T-cell (primary cell): ENCODE measurements around the gene ACSL1. TPM values are rescaled to one million over a fixed set of nuclear protein-coding genes. Genes with fewer than 3 reads are reported as not detected.
"Not testable (repeated sequence)": the region's sequence is repeated elsewhere in the genome, so short reads cannot be mapped to it uniquely, and the experiment has no call there.

ENCODE experiments used
- ATAC-seq, 4 experiments: fragments of 200-7000 bp in 3 of 4; fragments of 150-1000 bp in 1 of 4; cut with Tn5 transposase; replicated peaks in 1 of 4; 1 replicate in 3 of 4; 2 replicates in 1 of 4; pipeline ENCODE4 v1.10.0; 2021; ENCODE audit warnings: moderate library complexity in 3 of 4, mild to moderate bottlenecking in 2 of 4, moderate number of reproducible peaks in 1 of 4
- CTCF ChIA-PET, 2 donors: fragments of 300-600 bp; sonication (Branson Sonifier 250); formaldehyde crosslinking; loops; one replicate each; lab custom pipeline; 2022; ENCODE audit warnings: antibody characterized with exemption in 2 of 2; lab: Charles Lee
- POLR2A ChIA-PET, 2 donors: fragments of 300-600 bp; sonication (Branson Sonifier 250); formaldehyde crosslinking; loops; one replicate each; lab custom pipeline; 2022; ENCODE audit warnings: antibody characterized with exemption in 2 of 2; lab: Charles Lee
- DNase-seq, 35 experiments: peaks; one replicate each; pipeline versions ENCODE4 v3.0.0 to v3.0.0-alpha.2; 2013 to 2023
- H3K27ac ChIP-seq: one replicate; pipeline ENCODE4 v1.5.1; 2013; ENCODE audit warnings: low read length
- H3K27me3 ChIP-seq, 2 experiments: replicated peaks in 1 of 2; 1 replicate in 1 of 2; 2 replicates in 1 of 2; pipeline versions ENCODE4 v1.6.1 to v1.7.0; 2013; ENCODE audit warnings: low read length in 1 of 2, mixed read lengths in 1 of 2; ENCODE audit not compliant: control insufficient read depth in 2 of 2, insufficient read depth in 2 of 2; ENCODE audit errors: extremely low read depth in 1 of 2
- H3K36me3 ChIP-seq, 2 donors: 1 replicate in 1 of 2; 2 replicates in 1 of 2; pipeline versions ENCODE4 v1.6.1 to v1.7.0; 2013; ENCODE audit warnings: low read length in 1 of 2; ENCODE audit not compliant: control insufficient read depth in 2 of 2, insufficient read depth in 1 of 2; ENCODE audit errors: extremely low read depth in 1 of 2
- H3K4me1 ChIP-seq, 2 experiments: 1 replicate in 1 of 2; 2 replicates in 1 of 2; pipeline versions ENCODE4 v1.6.1 to v1.7.0; 2013; ENCODE audit warnings: low read length in 2 of 2, mixed read lengths in 1 of 2; ENCODE audit not compliant: insufficient read depth in 2 of 2, control insufficient read depth in 1 of 2; ENCODE audit errors: extremely low read depth in 1 of 2
- H3K4me3 ChIP-seq, 2 donors: 1 replicate in 1 of 2; 2 replicates in 1 of 2; pipeline versions ENCODE4 v1.5.1 to v1.7.0; 2013; ENCODE audit warnings: mild to moderate bottlenecking in 2 of 2, low read length in 1 of 2, moderate library complexity in 1 of 2; ENCODE audit not compliant: control insufficient read depth in 1 of 2; ENCODE audit errors: extremely low read depth in 1 of 2
- H3K9me3 ChIP-seq: 2 replicates; pipeline ENCODE4 v1.7.0; 2013
- H3K27ac Mint-ChIP-seq, 2 donors: one replicate each; pipeline ENCODE4 v1.8.0; 2020 to 2021; ENCODE audit warnings: mild to moderate bottlenecking in 2 of 2, mixed read lengths in 2 of 2
- H3K27me3 Mint-ChIP-seq, 2 donors: one replicate each; pipeline ENCODE4 v1.8.0; 2021 to 2022; ENCODE audit warnings: mixed read lengths in 2 of 2
- H3K36me3 Mint-ChIP-seq: one replicate; pipeline ENCODE4 v1.8.0; 2021; ENCODE audit warnings: mixed read lengths
- H3K4me1 Mint-ChIP-seq, 3 donors: one replicate each; pipeline ENCODE4 v1.8.0; 2020 to 2022; ENCODE audit warnings: mixed read lengths in 3 of 3, mild to moderate bottlenecking in 1 of 3
- H3K4me3 Mint-ChIP-seq, 3 donors: one replicate each; pipeline ENCODE4 v1.8.0; 2020 to 2022; ENCODE audit warnings: mild to moderate bottlenecking in 3 of 3, mixed read lengths in 3 of 3, moderate library complexity in 3 of 3
- H3K9me3 Mint-ChIP-seq, 3 donors: one replicate each; pipeline ENCODE4 v1.8.0; 2020 to 2022; ENCODE audit warnings: mixed read lengths in 3 of 3
- WGBS: methylation state at CpG from one replicate; pipeline ENCODE4 v1.1.5; 2013; ENCODE audit warnings: missing lambda C conversion rate; ENCODE audit not compliant: insufficient coverage; 5-methylcytosine and 5-hydroxymethylcytosine counted together
- total RNA-seq, 35 experiments: library from RNA in 6 of 35; stranded (reverse) in 6 of 35; fragments of 120-200 nt in 1 of 35; gene quantifications; one replicate each; pipeline versions ENCODE4 v1.2.1 to v1.2.4 and lab custom pipeline; 2013 to 2026

ACSL1 gene
- total RNA-seq, 5 donors from 2014 or later (not counting 1 experiment from before 2014, with no cell fraction given) = 8.6 to 13.7 (median 11.3) TPM

GRCh38 chr4:184782731-184783373, 42.9 kb downstream of the ACSL1 start:
- Histone ChIP-seq H3K4me1 (peaks cover 3 to 7% of the 10 kb centered on the region in 2 experiments), H3K27me3 (no peaks in the 10 kb centered on the region), H3K4me3 (peak overlapping the region in 1 of 2 donors; percentile 45), H3K36me3 (peaks cover 4 to 10% of the 10 kb centered on the region in 2 donors), H3K27ac (no peak overlapping the region), H3K9me3 (no peaks in the 10 kb centered on the region)
- ChIA-PET POLR2A (no interaction called here), CTCF (interaction anchor here (0.8 kb wide), 2 partner anchors 37 kb away, joined by 3 read pairs; no protein-coding TSS in a partner anchor)
- Mint-ChIP-seq H3K4me3 (peak overlapping the region; percentile 18 to 71 (median 52)), H3K27ac (peak overlapping the region; percentile 24 to 25), H3K9me3 (no peaks in the 10 kb centered on the region), H3K36me3 (peaks cover 45% of the 10 kb centered on the region), H3K4me1 (peaks cover 10 to 16% (median 13%) of the 10 kb centered on the region in 3 donors), H3K27me3 (no peaks in the 10 kb centered on the region)
- DNase-seq (peak in 1 of 35 experiments; percentile 24), ATAC-seq (peak; percentile 48 to 79 (median 60))
- 48% methylated on average over 8 of the region's 17 CpGs for WGBS

GRCh38 chr4:184779160-184779559, 46.6 kb downstream of the ACSL1 start:
- H3K36me3 ChIP-seq, H3K9me3 Mint-ChIP-seq, H3K4me3 ChIP-seq, H3K27ac ChIP-seq, H3K4me3 Mint-ChIP-seq, H3K27ac Mint-ChIP-seq, H3K9me3 ChIP-seq, POLR2A ChIA-PET, ATAC-seq, DNase-seq, H3K4me1 ChIP-seq, CTCF ChIA-PET, H3K27me3 Mint-ChIP-seq, H3K27me3 ChIP-seq: not testable (repeated sequence)
- H3K4me1 Mint-ChIP-seq = peaks cover 10 to 14% (median 13%) of the 10 kb centered on the region in 3 donors
- H3K36me3 Mint-ChIP-seq = peaks cover 42% of the 10 kb centered on the region
- 100% methylated on average over 1 of the region's 4 CpGs for WGBS

GRCh38 chr4:184778325-184778724, 47.4 kb downstream of the ACSL1 start:
- ChIA-PET POLR2A (no interaction called here), CTCF (no interaction called here)
- no peak overlapping the region for H3K27ac Mint-ChIP-seq
- H3K4me3 Mint-ChIP-seq = no peak overlapping the region
- Histone ChIP-seq H3K36me3 (peaks cover 0 to 8% of the 10 kb centered on the region in 2 donors), H3K9me3 (no peaks in the 10 kb centered on the region), H3K27me3 (no peaks in the 10 kb centered on the region), H3K4me3 (no peak overlapping the region), H3K27ac (no peak overlapping the region), H3K4me1 (peaks cover 3 to 7% of the 10 kb centered on the region in 2 experiments)
- H3K27me3 Mint-ChIP-seq = no peaks in the 10 kb centered on the region
- ATAC-seq (no peak), DNase-seq (no peak)
- no peaks in the 10 kb centered on the region for H3K9me3 Mint-ChIP-seq
- H3K4me1 Mint-ChIP-seq = peaks cover 10 to 12% (median 11%) of the 10 kb centered on the region in 3 donors
- 57% methylated on average over 3 of the region's 8 CpGs for WGBS
- peaks cover 39% of the 10 kb centered on the region for H3K36me3 Mint-ChIP-seq

GRCh38 chr4:184776821-184777220, 48.9 kb downstream of the ACSL1 start:
- peaks cover 30% of the 10 kb centered on the region for H3K36me3 Mint-ChIP-seq
- Histone ChIP-seq H3K4me3 (no peak overlapping the region), H3K36me3 (peaks cover 0 to 12% of the 10 kb centered on the region in 2 donors), H3K4me1 (no peaks in the 10 kb centered on the region), H3K9me3 (no peaks in the 10 kb centered on the region), H3K27ac (no peak overlapping the region), H3K27me3 (no peaks in the 10 kb centered on the region)
- ChIA-PET POLR2A (no interaction called here), CTCF (no interaction called here)
- no peak overlapping the region for H3K4me3 Mint-ChIP-seq
- no peak for DNase-seq
- ATAC-seq = no peak
- no peaks in the 10 kb centered on the region for H3K4me1 Mint-ChIP-seq
- H3K27me3 Mint-ChIP-seq = no peaks in the 10 kb centered on the region
- no peaks in the 10 kb centered on the region for H3K9me3 Mint-ChIP-seq
- no peak overlapping the region for H3K27ac Mint-ChIP-seq
- WGBS = 92% methylated on average over 2 of the region's 5 CpGs

GRCh38 chr4:184775854-184776555, 49.8 kb downstream of the ACSL1 start:
- H3K27ac Mint-ChIP-seq = no peak overlapping the region
- Histone ChIP-seq H3K4me1 (no peaks in the 10 kb centered on the region), H3K27me3 (no peaks in the 10 kb centered on the region), H3K27ac (no peak overlapping the region), H3K36me3 (peaks cover 0 to 12% of the 10 kb centered on the region in 2 donors), H3K4me3 (no peak overlapping the region), H3K9me3 (no peaks in the 10 kb centered on the region)
- no peak overlapping the region for H3K4me3 Mint-ChIP-seq
- H3K27me3 Mint-ChIP-seq = no peaks in the 10 kb centered on the region
- ATAC-seq = no peak
- ChIA-PET POLR2A (no interaction called here), CTCF (no interaction called here)
- H3K36me3 Mint-ChIP-seq = peaks cover 30% of the 10 kb centered on the region
- no peak for DNase-seq
- H3K9me3 Mint-ChIP-seq = no peaks in the 10 kb centered on the region
- no peaks in the 10 kb centered on the region for H3K4me1 Mint-ChIP-seq
- 91% methylated on average over 11 of the region's 13 CpGs for WGBS

GRCh38 chr4:184774152-184774551, 51.6 kb downstream of the ACSL1 start:
- no peaks in the 10 kb centered on the region for H3K4me1 ChIP-seq
- no peak for DNase-seq
- H3K4me3 ChIP-seq = no peak overlapping the region
- POLR2A ChIA-PET = interaction anchor here in 1 of 2 donors (0.7 kb wide), 1 partner anchor 412 kb away, joined by 3 read pairs; no protein-coding TSS in a partner anchor
- Mint-ChIP-seq H3K27me3 (no peaks in the 10 kb centered on the region), H3K36me3 (peaks cover 30% of the 10 kb centered on the region), H3K27ac (no peak overlapping the region), H3K9me3 (no peaks in the 10 kb centered on the region), H3K4me3 (no peak overlapping the region), H3K4me1 (no peaks in the 10 kb centered on the region)
- WGBS = 100% methylated on average over 2 of the region's 7 CpGs
- ATAC-seq = no peak
- H3K27me3 ChIP-seq = no peaks in the 10 kb centered on the region
- CTCF ChIA-PET = no interaction called here
- H3K9me3 ChIP-seq = no peaks in the 10 kb centered on the region
- H3K27ac ChIP-seq = no peak overlapping the region
- H3K36me3 ChIP-seq = peaks cover 0 to 19% of the 10 kb centered on the region in 2 donors
